ENCODE measurements around the gene MRPL43.

MRPL43 gene

GRCh38 chr10:101000915-101001658 is 13.8 kb upstream of the MRPL43 start:
- no peak for DNase-seq

- DNase-seq = peak; percentile 41
Measured at GRCh38 chr10:101000127-101000914, 13.0 kb upstream of the MRPL43 start.

- DNase-seq = no peak
Measured at GRCh38 chr10:100999742-101000126, 12.4 kb upstream of the MRPL43 start, which contains the start of gene LZTS2. LZTS2 (plus strand) TSS chr10:100999808; CDS start chr10:101002539, 2,731 bp downstream.

GRCh38 chr10:100998991-100999741 is 11.9 kb upstream of the MRPL43 start:
- peak; percentile 72 for DNase-seq

GRCh38 chr10:100998183-100998990 is 11.1 kb upstream of the MRPL43 start:
- DNase-seq = peak; percentile 94

GRCh38 chr10:100997360-100998182 is 10.3 kb upstream of the MRPL43 start:
- peak; percentile 84 for DNase-seq

GRCh38 chr10:100996678-100997359 is 9.5 kb upstream of the MRPL43 start:
- DNase-seq = peak; percentile 70

- peak; percentile 88 for DNase-seq
Measured at GRCh38 chr10:100995181-100995580, 7.9 kb upstream of the MRPL43 start.

GRCh38 chr10:100993986-100994708 is 6.8 kb upstream of the MRPL43 start:
- DNase-seq = peak; percentile 53

GRCh38 chr10:100989088-100989487 is 1.8 kb upstream of the MRPL43 start:
- DNase-seq = no peak

- no peak for DNase-seq
Measured at GRCh38 chr10:100988166-100988565, 869 bp upstream of the MRPL43 start.

- DNase-seq = no peak
Measured at GRCh38 chr10:100987685-100988049, 370 bp upstream of the MRPL43 start.

GRCh38 chr10:100986623-100986951 is 710 bp downstream of the MRPL43 start:
- no peak for DNase-seq

GRCh38 chr10:100985336-100985735 is 2.0 kb downstream of the MRPL43 start:
- no peak for DNase-seq

- DNase-seq = no peak
Measured at GRCh38 chr10:100984672-100985177, 2.6 kb downstream of the MRPL43 start.

- DNase-seq = no peak
Measured at GRCh38 chr10:100983868-100984671, 3.2 kb downstream of the MRPL43 start.

GRCh38 chr10:100982916-100983830 is 4.1 kb downstream of the MRPL43 start:
- DNase-seq = peak; percentile 30

GRCh38 chr10:100981178-100981772 is 6.0 kb downstream of the MRPL43 start:
- no peak for DNase-seq

All from NCI-H82 (cell line).